Activated naive CD8-positive, alpha-beta T cell treated with anti-CD3 and anti-CD28 coated beads, Interleukin-2, amount 50 U/mL, for 16 hours (primary cell): ENCODE data around the gene TMIGD2.

ENCODE experiments used
- DNase-seq: peaks from one replicate; pipeline ENCODE4 v3.0.0-alpha.2; 2020; ENCODE audit warnings: low read depth, low spot score

Gene TMIGD2

DNA sequence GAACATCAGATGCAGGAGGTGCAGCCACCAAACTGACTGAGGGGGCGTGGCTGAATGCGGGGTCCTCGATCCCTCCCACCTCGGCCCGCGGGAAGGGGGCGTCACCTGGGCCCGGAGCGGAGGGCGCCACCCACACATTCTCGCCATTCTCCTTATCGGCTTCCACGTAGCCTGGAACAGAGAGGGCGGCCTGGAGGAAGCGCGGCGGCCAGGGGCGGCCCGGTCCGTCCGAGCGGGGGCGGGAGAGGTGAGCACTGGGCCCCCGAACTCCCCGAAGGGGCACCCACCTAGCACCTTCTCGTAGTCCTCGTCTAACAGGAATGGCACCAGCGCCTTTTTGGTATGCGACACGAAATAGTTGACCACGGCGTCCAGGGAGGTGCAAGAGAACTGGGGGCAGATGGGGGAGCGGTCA is 24.7 kb upstream of the TMIGD2 start:
- DNase-seq: no peak

DNA sequence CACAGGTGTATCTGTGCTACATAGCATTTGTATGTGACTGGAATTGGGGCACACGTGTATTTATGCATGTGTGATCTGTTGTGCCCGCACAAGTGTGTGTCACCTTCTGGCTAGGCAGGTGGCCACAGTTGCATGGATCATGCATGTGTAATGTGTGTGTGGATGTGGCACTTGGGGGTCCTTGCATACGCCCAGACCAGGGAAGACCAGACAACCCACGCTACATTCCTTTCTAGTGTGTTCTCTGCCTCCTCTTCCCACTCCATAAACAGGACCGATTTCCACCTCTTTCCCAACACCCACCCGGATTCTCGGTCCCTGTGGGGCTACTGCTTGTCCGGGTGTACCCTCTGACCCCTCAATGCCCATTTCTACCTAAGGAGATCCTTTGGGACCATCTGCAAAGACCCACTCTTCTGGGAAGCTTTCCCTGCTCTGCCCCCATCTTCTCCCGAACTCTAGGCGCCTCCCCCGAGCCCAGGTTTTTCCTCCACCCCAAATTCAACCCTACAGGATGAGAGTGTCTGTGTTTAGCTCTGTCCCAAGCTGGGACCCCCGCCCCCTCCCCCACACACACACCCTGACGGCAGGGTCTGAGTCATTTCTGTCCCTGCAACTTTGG is 24.1 kb upstream of the TMIGD2 start:
- no peak for DNase-seq

DNA sequence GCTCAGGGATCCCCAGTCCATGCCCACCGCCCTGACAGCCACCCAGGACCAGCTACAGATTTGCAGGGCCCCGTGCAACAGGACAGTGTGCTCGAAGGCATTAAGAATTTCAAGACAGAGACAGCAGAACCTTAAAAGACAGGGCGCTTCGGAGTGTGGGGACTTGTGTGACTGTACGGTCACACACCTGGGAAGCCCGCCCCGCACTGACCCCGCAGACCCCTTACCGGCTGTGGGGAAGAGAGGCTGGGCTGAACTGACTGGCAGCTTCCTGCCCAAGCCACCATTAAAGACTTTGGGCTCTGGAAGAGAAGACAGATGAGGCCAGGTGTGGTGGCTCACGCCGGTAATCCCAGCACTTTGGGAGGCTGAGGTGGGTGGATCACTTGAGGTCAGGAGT is 22.0 kb upstream of the TMIGD2 start:
- no peak for DNase-seq

DNA sequence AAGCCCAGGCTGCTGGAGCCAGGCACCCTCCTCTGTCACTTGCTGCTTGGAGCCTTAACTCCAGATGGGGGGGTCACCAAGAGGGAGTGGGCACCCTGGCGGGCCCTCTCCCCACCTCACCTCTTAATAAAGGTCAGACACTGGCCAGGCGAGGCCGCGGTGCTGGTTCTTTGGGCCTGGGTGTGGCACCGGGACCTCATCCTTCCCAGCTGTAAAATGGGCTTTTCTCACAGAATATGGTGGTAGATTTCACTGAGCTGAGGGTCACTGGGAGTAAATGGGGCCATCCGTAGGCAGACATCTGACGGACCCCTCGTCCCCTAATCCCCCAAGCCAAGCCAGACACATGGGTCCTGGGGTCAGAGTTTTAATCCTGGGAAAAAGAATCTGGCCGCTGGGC is 21.5 kb upstream of the TMIGD2 start:
- no peak for DNase-seq

DNA sequence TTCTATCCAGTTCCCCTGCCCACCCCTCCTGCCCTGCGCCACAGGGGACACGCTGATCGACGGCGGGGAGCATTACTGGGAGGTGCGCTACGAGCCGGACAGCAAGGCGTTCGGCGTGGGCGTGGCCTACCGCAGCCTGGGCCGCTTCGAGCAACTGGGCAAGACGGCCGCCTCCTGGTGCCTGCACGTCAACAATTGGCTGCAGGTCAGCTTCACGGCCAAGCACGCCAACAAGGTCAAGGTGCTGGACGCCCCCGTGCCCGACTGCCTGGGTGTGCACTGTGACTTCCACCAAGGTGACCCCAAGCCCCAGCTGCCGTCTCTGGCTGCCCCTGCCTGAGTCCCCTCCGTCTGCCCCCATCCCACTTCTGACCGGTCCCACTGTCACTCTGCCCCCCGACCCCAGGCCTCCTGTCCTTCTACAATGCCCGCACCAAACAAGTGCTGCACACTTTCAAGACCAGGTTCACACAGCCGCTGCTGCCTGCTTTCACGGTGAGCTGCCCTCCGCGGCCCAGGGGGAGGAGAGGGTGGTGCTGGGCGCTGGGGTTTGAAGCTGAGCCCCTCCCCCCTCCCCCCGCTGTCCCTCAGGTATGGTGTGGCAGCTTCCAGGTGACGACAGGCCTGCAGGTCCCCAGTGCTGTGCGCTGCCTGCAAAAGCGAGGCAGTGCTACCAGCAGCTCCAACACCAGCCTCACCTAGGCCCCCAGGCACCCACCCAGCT is 20.9 kb upstream of the TMIGD2 start:
- DNase-seq: no peak

DNA sequence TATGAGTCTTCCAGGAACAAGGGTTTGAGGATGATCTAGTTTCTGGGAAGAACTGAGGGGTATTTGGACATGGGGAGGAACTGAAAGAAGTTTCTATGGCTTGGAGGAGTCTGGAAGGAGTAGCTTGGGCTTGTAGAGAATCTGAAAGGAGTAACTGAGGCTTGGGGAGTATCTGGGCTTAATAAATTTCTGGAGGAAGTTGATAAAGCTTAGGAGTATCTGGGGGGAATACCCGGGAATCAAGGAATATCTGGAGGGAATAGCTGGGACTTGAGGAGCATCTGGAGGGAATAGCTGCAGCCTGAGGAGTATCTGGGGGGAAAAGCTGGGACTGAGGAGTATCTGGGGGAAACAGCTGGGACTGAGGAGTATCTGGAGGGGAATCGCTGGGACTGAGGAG is 18.2 kb upstream of the TMIGD2 start:
- no peak for DNase-seq

DNA sequence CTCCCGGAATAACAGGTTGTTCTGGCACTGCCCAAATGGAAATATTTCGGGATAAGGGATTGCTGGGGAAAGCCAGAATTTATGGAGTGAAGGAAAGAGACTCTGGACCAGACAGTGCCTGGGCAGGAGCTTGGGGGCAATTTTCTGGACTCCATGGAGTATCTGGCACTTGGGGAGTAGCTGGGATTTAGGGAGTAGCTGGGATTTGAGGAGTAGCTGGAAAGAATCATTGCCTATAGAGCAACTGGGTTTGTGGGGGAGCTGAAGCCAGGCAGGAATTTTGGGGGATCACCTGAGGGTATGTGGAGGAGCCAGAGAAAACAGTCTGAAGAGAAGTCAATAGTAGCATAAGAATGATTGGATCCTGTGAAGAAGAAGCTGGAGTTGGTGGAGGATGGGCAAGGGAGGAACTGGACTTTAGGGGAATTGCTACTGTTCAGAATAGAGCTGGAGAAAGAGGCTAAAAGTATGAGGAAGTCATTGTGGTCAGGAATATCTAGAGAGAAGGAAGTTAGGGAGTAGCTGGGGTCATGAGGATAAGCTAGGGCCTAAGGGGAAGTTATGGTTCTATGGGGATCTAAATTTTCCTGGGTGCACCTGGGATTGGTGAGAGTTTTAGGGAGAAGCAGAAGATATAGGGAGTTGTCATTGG is 17.0 kb upstream of the TMIGD2 start:
- DNase-seq: no peak

DNA sequence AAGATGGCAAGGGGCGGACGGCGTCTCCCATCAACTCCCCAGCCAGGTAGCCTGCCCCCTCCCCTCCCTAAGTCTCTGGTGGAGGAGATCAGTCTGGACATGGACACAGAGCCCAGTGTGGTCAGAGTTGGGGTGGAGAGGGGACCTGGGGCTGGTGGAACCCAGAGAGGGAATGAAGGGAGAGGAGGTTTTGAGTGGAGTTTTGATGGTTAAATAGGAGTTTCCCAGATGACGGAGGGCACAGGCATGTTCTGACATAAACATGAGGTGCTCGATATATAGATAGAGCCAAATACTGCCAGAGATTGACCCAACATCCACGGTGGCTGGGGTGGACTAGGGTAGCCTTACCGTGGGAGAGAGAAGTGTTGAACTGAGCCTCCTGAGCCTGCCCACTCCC is 16.3 kb upstream of the TMIGD2 start:
- DNase-seq: no peak

DNA sequence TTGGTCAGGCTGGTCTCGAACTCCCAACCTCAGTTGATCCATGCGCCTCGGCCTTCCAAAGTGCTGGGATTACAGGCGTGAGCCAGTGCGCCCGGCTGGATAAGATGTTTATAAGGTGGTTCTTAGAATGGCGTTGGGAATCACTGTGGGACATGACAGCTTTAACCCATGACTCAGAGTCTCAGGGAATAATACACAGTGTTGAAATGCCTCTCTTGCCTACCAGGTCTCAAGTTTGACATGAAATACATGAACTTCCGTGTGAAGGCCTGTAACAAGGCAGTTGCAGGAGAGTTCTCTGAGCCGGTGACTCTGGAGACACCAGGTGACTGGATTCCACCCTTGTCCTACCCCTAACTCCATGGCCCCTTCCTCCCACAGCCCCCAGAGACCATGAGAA is 14.8 kb upstream of the TMIGD2 start:
- no peak for DNase-seq

DNA sequence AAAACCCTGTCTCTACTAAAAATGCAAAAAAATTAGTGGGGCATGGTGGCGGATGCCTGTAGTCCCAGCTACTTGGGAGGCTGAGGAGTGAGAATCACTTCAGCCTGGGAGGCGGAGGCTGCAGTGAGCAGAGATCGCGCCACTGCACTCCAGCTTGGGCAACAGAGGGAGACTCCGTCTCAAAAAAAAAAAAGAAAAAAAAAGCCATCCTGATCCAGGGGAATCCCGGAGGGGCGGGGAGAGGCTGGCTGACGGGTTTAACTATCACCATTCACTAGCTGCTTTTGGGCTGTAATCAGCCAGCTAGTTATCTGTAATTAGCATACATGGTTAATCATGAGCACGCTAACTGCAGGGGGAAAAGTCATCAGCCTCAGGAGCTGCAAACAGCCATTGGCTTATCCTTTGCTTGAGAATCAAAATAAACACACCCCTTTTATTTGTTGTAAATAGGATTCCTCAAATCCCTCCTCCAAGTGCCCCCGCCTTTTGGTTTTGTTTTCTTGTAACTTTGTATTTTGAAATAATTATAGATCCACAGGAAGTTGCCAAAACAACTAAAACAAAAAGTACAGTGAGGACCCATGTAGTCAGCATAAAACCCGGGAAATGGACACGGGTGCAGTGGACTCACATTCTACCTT is 11.8 kb upstream of the TMIGD2 start:
- no peak for DNase-seq

DNA sequence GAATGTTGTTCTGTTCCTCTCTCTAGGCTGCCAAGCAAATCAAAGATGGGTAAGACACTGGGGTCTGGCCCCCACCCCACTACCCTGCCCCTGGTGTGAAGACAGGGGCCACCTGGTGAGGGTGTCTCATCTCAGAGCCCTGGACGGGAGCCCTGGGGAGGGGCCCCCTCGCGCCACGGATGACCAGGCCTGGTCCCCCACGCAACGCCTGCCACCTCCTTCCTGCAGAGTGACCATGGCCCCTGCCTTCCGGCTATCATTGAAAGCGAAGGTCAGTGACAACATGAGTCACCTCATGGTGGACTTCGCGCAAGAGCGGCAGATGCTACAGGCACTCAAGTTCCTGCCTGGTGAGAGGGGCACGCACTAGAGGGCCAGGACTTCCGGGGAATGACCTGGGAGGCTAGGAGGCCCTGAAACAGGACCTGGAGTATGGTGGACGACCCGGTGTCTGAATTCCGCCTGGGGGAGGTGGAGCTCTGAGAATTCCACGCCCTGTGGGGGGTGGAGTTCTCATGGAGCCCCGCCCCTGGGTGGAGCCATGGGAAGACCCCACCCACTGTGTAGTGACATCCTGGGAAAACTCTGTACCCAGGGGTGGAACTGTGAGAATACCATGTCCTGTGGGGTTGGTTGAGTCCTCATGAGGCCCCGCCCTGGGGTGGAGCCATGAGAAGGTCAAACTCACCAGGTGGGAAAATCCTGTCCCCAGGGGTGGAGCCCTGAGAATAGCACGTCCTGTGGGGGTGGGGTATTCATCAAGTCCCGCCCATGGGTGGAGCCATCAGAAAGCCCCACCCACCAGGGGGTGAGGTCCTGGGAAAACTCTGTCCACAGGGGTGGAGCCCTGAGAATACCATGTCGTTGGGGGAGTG is 8.3 kb upstream of the TMIGD2 start:
- no peak for DNase-seq

DNA sequence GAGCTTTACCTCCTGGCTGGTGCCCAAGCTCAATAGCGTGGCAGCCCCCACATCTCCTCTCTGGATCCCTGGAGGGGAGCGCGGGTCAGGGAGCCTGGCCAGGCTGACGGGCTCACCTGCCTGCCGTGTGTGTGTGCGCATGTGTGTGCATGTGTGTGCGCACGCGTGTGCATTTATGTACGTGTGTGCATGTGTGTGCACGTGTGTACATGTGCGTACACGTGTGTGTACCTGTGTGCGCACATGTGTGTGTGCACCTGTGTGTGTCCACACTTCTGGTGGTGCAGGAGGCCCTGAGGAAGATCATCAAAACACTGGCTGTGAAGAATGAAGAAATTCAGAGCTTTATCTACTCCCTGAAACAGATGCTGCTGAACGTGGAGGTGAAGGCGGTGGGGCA is 3.5 kb upstream of the TMIGD2 start:
- no peak for DNase-seq

DNA sequence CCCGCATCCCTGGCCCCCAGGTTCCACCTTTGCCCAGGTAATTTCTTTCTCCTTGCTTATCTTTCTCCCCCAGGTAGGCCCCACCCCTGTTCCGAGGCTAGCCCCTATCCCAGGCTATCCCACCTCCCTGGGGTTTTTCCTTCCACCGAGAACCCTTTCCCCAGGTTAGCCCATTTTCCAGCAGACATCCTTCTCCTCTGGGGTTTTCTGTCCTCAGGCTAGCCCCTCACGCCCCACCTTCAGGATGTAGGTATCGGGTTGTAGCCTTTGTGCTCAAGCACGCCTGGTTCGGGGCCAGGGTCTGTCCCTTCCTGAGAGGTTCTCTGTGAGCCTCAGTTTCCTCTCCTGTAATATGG is 3.0 kb upstream of the TMIGD2 start:
- no peak for DNase-seq

DNA sequence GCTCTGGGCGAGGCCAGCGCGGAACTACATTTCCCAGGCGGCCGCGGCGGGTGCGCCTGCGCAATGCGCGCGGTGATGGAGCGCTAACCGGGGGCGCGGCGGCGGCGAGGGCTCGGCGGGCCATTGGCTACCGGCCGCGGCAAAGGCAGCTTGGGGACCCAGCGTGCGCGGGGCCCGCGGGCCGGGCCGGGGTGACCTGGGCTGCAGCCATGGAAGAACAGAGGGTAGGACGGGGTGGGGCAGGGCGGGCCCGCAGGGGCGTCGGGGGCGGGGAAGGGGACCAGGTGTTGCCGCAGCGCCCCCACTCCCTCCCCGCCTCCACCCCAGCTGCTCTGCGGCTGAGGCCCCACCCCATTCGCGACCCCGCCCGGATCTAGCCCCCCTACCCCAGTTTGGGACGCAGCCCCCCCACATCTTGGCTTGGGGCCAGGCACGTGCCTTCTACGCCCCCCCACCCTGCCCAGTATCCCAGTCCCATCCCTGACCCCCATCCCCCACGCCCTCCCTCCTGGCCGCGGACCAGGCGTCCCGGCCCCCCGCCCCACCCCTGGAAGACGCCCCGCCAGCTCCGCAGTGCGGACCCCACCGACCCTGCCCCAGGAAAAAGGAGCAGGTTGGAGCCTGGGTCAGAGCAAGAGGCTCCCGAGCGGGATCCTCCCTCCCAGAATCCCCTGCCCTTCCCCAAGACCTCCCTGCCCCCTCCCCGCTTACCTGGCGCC is 2.5 kb upstream of the TMIGD2 start, which contains the start of gene FSD1:
FSD1 (plus strand) TSS at position 61 of the 719 bp plus-strand sequence; CDS start at position 210, 149 bp downstream.
- DNase-seq: peak; percentile 53

DNA sequence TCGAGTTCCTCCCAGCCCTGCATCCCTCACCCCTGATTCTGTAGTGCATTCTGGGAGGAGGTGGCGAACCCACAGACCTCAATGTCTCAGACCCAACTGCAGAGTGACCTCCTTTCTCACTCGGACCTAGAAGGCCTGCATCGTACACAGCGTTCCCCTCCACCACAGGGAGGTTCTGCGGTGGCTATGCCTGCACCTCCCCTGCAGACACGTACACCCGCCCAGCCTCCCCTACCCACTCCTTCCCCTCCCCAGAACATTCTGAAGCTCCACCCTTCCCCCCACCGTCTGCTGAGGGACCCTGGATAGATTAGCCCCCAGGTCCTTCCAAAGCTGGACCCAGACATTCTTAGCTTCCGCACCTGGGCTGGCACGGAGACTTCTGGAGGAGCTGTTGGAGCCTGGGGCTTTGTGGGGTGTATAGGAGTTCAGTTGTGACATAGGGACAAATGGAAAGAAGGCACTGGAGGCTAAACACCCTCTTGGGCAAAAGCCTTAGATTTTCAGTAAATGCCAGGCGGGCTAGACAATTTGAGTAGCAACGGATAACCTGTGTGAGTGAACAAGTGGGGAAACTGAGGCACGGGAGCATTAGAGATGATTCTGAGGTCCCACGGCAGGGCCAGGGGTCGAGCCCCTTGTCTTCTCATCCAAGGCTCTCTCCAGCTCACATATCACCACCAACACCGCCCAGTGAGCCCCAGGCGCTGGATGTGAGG is 1.8 kb upstream of the TMIGD2 start:
- no peak for DNase-seq

DNA sequence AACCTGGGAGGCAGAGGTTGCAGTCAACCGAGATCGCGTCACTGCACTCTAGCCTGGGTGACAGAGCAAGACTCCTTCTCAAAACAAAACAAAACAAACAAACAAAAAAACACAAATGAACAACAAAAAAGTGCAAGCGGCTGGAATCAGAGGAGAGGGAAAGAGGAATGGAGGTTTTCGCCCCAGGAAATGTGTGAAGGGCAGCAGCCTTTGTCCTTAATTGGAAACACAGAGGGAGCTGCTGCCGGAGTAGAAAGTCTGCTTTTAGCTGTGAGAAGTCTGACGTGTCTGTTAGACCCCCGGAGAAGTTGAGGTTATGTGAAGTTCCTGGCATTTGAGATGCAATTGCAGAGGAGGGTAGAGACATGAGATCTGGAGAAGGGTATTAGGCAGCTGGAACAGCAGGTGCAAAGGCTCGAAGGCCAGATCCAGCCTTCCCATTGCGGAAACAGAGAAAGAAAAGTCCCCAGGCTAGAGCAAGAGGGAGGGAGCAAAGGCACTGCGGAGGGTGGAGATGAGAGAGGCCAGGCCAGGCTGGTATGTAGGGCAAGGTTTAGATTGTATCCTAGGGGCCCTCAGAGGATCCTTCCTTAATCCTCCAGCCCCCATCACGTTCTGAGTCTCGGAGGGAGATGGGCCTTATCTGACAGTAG is 473 bp downstream of the TMIGD2 start:
- no peak for DNase-seq

DNA sequence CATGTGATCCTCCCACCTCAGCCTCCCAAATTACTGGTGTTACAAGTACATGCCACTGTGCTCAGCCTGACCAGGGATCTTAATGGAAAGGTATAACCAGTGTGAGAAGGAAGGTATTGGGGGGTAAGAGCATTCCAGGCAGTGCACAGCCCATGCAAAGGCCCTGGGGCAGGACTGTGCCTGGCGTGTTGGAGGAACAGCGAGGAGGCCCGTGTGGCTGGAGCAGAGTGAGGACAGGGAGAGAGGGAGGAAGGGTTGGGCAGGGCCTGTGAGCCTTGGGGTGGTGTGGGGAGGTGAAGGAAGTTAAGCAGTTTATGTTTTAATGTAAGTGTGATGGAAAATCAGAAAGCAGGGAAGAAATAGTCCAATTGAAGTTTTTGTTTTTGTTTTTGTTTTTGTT is 1.6 kb downstream of the TMIGD2 start:
- DNase-seq: no peak

DNA sequence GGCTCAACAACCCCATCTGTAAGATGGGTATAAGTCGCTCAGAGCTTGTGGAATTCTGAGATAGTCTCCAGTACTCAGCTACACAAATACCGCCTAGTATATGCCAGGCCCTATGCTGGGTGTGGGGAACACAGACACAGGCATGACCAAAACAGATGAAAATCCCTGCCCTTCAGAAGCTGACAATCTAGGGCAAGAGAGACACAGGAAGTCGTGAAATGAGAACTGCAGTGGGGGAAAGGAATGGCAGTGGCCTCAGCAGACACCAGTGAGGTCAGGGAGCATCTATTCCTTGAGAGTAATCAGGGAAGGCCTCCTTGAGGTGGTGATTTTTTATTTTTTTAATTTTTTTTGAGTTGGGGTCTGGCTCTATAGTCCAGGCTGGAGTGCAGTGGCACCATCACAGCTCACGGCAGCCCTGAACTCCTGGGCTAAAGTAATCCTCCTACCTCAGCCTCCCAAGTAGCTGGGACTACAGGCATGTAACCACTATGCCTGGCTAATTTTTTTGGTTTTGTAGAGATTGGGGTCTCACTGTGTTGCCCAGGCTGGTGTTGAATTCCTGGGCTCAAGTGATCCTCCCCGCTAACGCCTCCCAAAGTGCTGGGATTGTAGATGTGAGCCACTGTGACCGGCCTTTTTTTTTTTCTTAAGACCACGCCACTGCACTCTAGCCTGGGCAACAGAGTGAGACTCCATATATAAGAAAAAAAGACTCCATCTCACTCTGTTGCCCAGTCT is 3.2 kb downstream of the TMIGD2 start:
- DNase-seq: no peak
